Thyroid gland (tissue), 4 donors: ENCODE results near the gene SHLD2. TPM values are rescaled to one million over a fixed set of nuclear protein-coding genes. Genes with fewer than 3 reads are reported as not detected.
"Not testable (repeated sequence)": the region's sequence is repeated elsewhere in the genome, so short reads cannot be mapped to it uniquely, and the experiment has no call there.

Experiments used
- DNase-seq, 2 donors: peaks; one replicate each; pipeline ENCODE4 v3.0.0-alpha.2; 2019
- H3K27ac ChIP-seq, 3 donors: fragments of 200-600 bp; sonication (generic); 1 replicate in 2 of 3; 2 replicates in 1 of 3; pipeline ENCODE4 v1.5.1; 2016 to 2019; ENCODE audit warnings: mild to moderate bottlenecking in 1 of 3, moderate library complexity in 1 of 3
- H3K27me3 ChIP-seq: fragments of 200-600 bp; sonication (generic); one replicate; pipeline ENCODE4 v1.5.1; 2019
- H3K36me3 ChIP-seq, 2 donors: fragments of 200-600 bp; sonication (generic); one replicate each; pipeline ENCODE4 v1.5.1; 2016 to 2019
- H3K4me1 ChIP-seq, 2 donors: fragments of 200-600 bp; sonication (generic); one replicate each; pipeline ENCODE4 v1.5.1; 2017 to 2019
- H3K4me3 ChIP-seq, 3 donors: fragments of 200-600 bp; sonication (generic); replicated peaks in 1 of 3; 1 replicate in 2 of 3; 2 replicates in 1 of 3; pipeline ENCODE4 v1.5.1; 2016; ENCODE audit warnings: mild to moderate bottlenecking in 1 of 3
- H3K9me3 ChIP-seq: fragments of 200-600 bp; sonication (generic); one replicate; pipeline ENCODE4 v1.5.1; 2017
- CTCF ChIP-seq, 6 experiments: fragments of 200-600 bp in 3 of 6; fragments of 450-650 bp in 3 of 6; sonication (generic) in 3 of 6; IDR thresholded peaks; one replicate each; pipeline ENCODE4 v1.5.1; 2016 to 2019; ENCODE audit warnings: antibody characterized with exemption in 6 of 6, mild to moderate bottlenecking in 2 of 6, inconsistent platforms in 1 of 6, moderate library complexity in 1 of 6
- POLR2A ChIP-seq, 2 donors: fragments of 450-650 bp; IDR thresholded peaks; one replicate each; pipeline ENCODE4 v1.6.1; 2017; ENCODE audit warnings: antibody characterized with exemption in 2 of 2, mild to moderate bottlenecking in 2 of 2, moderate library complexity in 1 of 2
- WGBS, 2 donors: methylation state at CpG; one replicate each; pipeline ENCODE4 v1.1.5; 2017; 5-methylcytosine and 5-hydroxymethylcytosine counted together
- intact Hi-C: fragments of 100-400 bp; cut with DNase I; formaldehyde crosslinking; loops from one replicate; pipeline ENCODE4 v1.15.1; 2023
- total RNA-seq, 4 donors: library from RNA; depleted of rRNA; stranded (reverse); fragments of >200 nt; gene quantifications; one replicate each; pipeline ENCODE4 v1.2.3, GENCODE V29; 2016

SHLD2 gene
- total RNA-seq, 4 donors from 2014 or later, result 60.8 to 71.9 (median 63.6) TPM

- Histone ChIP-seq H3K36me3 (no peaks in the 10 kb centered on the region), H3K27ac (peak overlapping the region; percentile 87 to 98 (median 87)), H3K27me3 (no peaks in the 10 kb centered on the region), H3K9me3 (no peaks in the 10 kb centered on the region), H3K4me3 (peak overlapping the region; percentile 56 to 63 (median 60)), H3K4me1 (peaks cover 35 to 42% of the 10 kb centered on the region in 2 donors)
- DNase-seq, result peak; percentile 82 to 83
- 2% methylated on average over 13 to 14 of the region's 39 CpGs for WGBS, 2 donors
- TF ChIP-seq POLR2A (IDR thresholded peaks at IDR 0.05), result peak in 1 of 2 donors; percentile 49
- TF ChIP-seq CTCF (IDR thresholded peaks at IDR 0.05), result no peak
- intact Hi-C loops, result loop anchor here (10.0 kb wide), 1 partner anchor 129 kb away; the partner anchor contains the start of gene ADIRF
Observed at GRCh38 chr10:87093632-87094372, 1.2 kb upstream of the SHLD2 start.

- intact Hi-C loops, result loop anchor here (10.0 kb wide), 1 partner anchor 131 kb away; the partner anchor contains the start of gene ADIRF
Observed at GRCh38 chr10:87095236-87095945, 385 bp downstream of the SHLD2 start.

GRCh38 chr10:87101996-87102395 lies 7.0 kb downstream of the SHLD2 start:
- Histone ChIP-seq H3K27ac (no peak overlapping the region), H3K27me3 (no peaks in the 10 kb centered on the region), H3K4me1 (peaks cover 6 to 8% of the 10 kb centered on the region in 2 donors), H3K4me3 (no peak overlapping the region), H3K36me3 (peaks cover 0 to 2% of the 10 kb centered on the region in 2 donors), H3K9me3 (no peaks in the 10 kb centered on the region)
- TF ChIP-seq POLR2A (IDR thresholded peaks at IDR 0.05) (no peak), CTCF (IDR thresholded peaks at IDR 0.05) (no peak)
- DNase-seq, result no peak
- intact Hi-C loops, result no loop called here
- WGBS, 2 donors, result 95 to 100% methylated on average over 2 of the region's 2 CpGs

More at GRCh38 chr10:87095236-87095945, 385 bp downstream of the SHLD2 start:
- peak; percentile 86 to 88 for DNase-seq
- peaks cover 25 to 29% of the 10 kb centered on the region in 2 donors for H3K4me1 ChIP-seq
- WGBS, 2 donors, result 4 to 26% methylated on average over 3 to 30 of the region's 60 CpGs
- peak in 1 of 2 donors; percentile 70 for TF ChIP-seq POLR2A (IDR thresholded peaks at IDR 0.05)
- no peak for TF ChIP-seq CTCF (IDR thresholded peaks at IDR 0.05)
- H3K9me3 ChIP-seq, result no peaks in the 10 kb centered on the region
- H3K27ac ChIP-seq, result peak overlapping the region; percentile 96 to 98 (median 98)
- peak overlapping the region; percentile 30 to 65 (median 34) for H3K4me3 ChIP-seq
- H3K27me3 ChIP-seq, result no peaks in the 10 kb centered on the region
- H3K36me3 ChIP-seq, result no peaks in the 10 kb centered on the region

- H3K27ac ChIP-seq, intact Hi-C loops, H3K9me3 ChIP-seq, H3K27me3 ChIP-seq, H3K36me3 ChIP-seq, DNase-seq, H3K4me3 ChIP-seq, H3K4me1 ChIP-seq: not testable (repeated sequence)
- 90 to 93% methylated on average over 8 of the region's 8 CpGs for WGBS, 2 donors
Observed at GRCh38 chr10:87104727-87105126, 9.7 kb downstream of the SHLD2 start.

- no peak overlapping the region for H3K4me3 ChIP-seq
- WGBS, 2 donors, result 93 to 96% methylated on average over 7 of the region's 7 CpGs
- H3K27me3 ChIP-seq, result no peaks in the 10 kb centered on the region
- H3K4me1 ChIP-seq, result no peaks in the 10 kb centered on the region
- TF ChIP-seq CTCF (IDR thresholded peaks at IDR 0.05), result no peak
- TF ChIP-seq POLR2A (IDR thresholded peaks at IDR 0.05), result no peak
- DNase-seq, result no peak
- no peak overlapping the region for H3K27ac ChIP-seq
- H3K9me3 ChIP-seq, result no peaks in the 10 kb centered on the region
- peaks cover 0 to 8% of the 10 kb centered on the region in 2 donors for H3K36me3 ChIP-seq
- intact Hi-C loops, result no loop called here
Observed at GRCh38 chr10:87105446-87106124, 10.6 kb downstream of the SHLD2 start.

- H3K4me1 ChIP-seq, intact Hi-C loops, H3K9me3 ChIP-seq, H3K27ac ChIP-seq, H3K4me3 ChIP-seq, DNase-seq, H3K27me3 ChIP-seq, H3K36me3 ChIP-seq: not testable (repeated sequence)
- 79 to 88% methylated on average over 1 of the region's 1 CpG for WGBS, 2 donors
Observed at GRCh38 chr10:87118122-87118521, 23.1 kb downstream of the SHLD2 start.

- WGBS, 2 donors, result 88 to 93% methylated on average over 1 of the region's 1 CpG
- DNase-seq, H3K4me1 ChIP-seq, intact Hi-C loops, H3K27ac ChIP-seq, H3K27me3 ChIP-seq, H3K9me3 ChIP-seq, H3K36me3 ChIP-seq, H3K4me3 ChIP-seq: not testable (repeated sequence)
Observed at GRCh38 chr10:87119029-87119428, 24.0 kb downstream of the SHLD2 start.

- DNase-seq, H3K4me1 ChIP-seq, H3K27me3 ChIP-seq, H3K36me3 ChIP-seq, H3K4me3 ChIP-seq, H3K27ac ChIP-seq, intact Hi-C loops, H3K9me3 ChIP-seq: not testable (repeated sequence)
- WGBS, 2 donors, result 95 to 97% methylated on average over 3 of the region's 4 CpGs
Observed at GRCh38 chr10:87123351-87123750, 28.3 kb downstream of the SHLD2 start.
